ENCODE data around the gene STEAP3. TPM values are rescaled to one million over a fixed set of nuclear protein-coding genes. Genes with fewer than 3 reads are reported as not detected.

The STEAP3 gene
- total and polyA plus RNA-seq, 2 donors (not counting 3 experiments of a cell fraction or from before 2014, with no cell fraction given): 8.6 to 17.4 TPM

DNA sequence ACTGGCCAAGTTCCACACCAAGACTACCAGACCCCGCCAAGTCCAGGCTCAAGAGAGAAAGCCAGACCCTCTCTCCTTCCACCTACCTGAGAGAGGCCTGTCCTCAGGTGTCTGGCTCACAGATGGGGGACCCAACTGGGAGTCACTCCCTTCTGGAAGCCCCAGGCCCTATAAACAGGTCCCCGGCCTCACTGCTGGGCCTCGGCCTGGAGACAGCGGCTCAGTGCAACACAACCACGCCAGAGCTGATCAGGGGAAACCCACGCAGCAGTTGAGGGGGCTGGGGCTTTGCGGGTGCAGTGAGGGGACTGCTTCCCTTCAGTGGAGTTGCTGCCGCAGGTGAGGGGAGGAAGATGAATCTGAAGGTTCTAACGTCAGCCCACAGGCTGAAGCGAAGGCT lies 42.2 kb upstream of the STEAP3 start:
- no peak overlapping the region for H3K4me3 ChIP-seq (replicated peaks in 1 of 3; ENCODE audit: insufficient read depth in 1 of 3, low read depth in 1 of 3, low read length in 3 of 3)
- H3K4me1 ChIP-seq (ENCODE audit: control insufficient read depth, extremely low read depth, insufficient read depth, low read length): no peaks in the 10 kb centered on the region
- H4K20me1 ChIP-seq (replicated peaks; ENCODE audit: control insufficient read depth, extremely low read depth, insufficient read depth, low read length): no peaks in the 10 kb centered on the region
- H2AFZ ChIP-seq (ENCODE audit: low read depth, low read length): no peak overlapping the region
- no peaks in the 10 kb centered on the region for H3K79me2 ChIP-seq (ENCODE audit: control insufficient read depth, insufficient read depth, low read length)
- no peak overlapping the region for H3K4me2 ChIP-seq (ENCODE audit: insufficient read depth, low read length)
- CTCF ChIA-PET: no interaction called here
- POLR2A ChIA-PET: no interaction called here
- no peaks in the 10 kb centered on the region for H3K9me3 ChIP-seq (replicated peaks; ENCODE audit: control insufficient read depth, insufficient read depth, low read length)
- BruUV-seq (replicated peaks): no TSS peak
- H3K36me3 ChIP-seq (ENCODE audit: control insufficient read depth in 2 of 2, extremely low read depth in 1 of 2, insufficient read depth in 2 of 2, low read length in 2 of 2): no peaks in the 10 kb centered on the region
- H3K9me1 ChIP-seq (replicated peaks; ENCODE audit: control insufficient read depth, extremely low read depth, insufficient read depth, low read length): no peaks in the 10 kb centered on the region
- intact Hi-C loops (cut with micrococcal nuclease): no loop called here
- dilution Hi-C loops (cut with MboI; ENCODE audit: extremely low pct_ligation_motif_present, low sequenced_read_pairs): no loop called here
- TF ChIP-seq, protein P1, sequence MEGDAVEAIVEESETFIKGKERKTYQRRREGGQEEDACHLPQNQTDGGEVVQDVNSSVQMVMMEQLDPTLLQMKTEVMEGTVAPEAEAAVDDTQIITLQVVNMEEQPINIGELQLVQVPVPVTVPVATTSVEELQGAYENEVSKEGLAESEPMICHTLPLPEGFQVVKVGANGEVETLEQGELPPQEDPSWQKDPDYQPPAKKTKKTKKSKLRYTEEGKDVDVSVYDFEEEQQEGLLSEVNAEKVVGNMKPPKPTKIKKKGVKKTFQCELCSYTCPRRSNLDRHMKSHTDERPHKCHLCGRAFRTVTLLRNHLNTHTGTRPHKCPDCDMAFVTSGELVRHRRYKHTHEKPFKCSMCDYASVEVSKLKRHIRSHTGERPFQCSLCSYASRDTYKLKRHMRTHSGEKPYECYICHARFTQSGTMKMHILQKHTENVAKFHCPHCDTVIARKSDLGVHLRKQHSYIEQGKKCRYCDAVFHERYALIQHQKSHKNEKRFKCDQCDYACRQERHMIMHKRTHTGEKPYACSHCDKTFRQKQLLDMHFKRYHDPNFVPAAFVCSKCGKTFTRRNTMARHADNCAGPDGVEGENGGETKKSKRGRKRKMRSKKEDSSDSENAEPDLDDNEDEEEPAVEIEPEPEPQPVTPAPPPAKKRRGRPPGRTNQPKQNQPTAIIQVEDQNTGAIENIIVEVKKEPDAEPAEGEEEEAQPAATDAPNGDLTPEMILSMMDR (IDR thresholded peaks at IDR 0.05; ENCODE audit: extremely low read depth in 1 of 2, insufficient read depth in 1 of 2, low read depth in 1 of 2, low read length in 2 of 2): no peak
- no peak for TF ChIP-seq MYC (IDR thresholded peaks at IDR 0.05; ENCODE audit: low read depth, low read length)
- FAIRE-seq (no peak), DNase-seq (ENCODE audit: low read depth, low spot score) (no peak)
- H3K9ac ChIP-seq (replicated peaks; ENCODE audit: extremely low read depth, insufficient read depth, low read length): no peak overlapping the region
- no peaks in the 10 kb centered on the region for H3K27me3 ChIP-seq (ENCODE audit: control insufficient read depth in 2 of 2, insufficient read depth in 2 of 2, low read length in 2 of 2)
- H3K27ac ChIP-seq (ENCODE audit: insufficient read depth, low read depth, low read length): no peak overlapping the region

DNA sequence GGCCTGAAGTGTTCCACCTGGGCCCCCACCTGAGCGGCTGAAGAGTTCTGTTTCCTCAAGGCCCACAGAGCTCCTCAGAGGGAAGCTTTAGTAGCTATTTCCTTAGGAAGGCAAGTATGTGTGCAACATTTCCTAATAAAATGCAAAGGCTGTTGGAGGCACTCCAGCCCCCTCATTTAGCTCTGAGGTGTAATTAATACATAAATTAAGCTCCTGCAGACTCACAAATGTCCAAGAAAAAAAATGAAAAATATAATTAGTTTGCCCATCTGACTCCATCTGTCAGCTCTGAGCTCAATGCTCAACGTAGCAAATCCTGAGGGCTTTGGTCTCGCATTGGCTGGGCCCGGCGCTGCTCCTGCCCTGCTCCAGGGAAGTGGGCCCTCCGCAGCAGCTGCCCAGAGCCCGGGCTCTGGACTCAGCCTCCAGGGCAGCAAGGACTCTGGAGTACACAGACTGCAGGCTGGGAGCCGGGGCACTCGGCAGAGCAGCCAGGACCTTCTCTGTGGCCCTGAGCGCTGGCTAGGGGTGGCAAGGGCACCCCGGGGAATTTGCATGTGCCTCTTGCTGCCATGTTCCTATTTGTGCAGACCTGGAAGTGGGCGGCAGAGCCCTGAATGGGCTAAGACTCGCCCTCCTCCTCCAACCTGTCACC lies 41.7 kb upstream of the STEAP3 start:
- H3K4me1 ChIP-seq (ENCODE audit: control insufficient read depth, extremely low read depth, insufficient read depth, low read length): no peaks in the 10 kb centered on the region
- dilution Hi-C loops (cut with MboI; ENCODE audit: extremely low pct_ligation_motif_present, low sequenced_read_pairs) (no loop called here), intact Hi-C loops (cut with micrococcal nuclease) (no loop called here)
- no peaks in the 10 kb centered on the region for H3K27me3 ChIP-seq (ENCODE audit: control insufficient read depth in 2 of 2, insufficient read depth in 2 of 2, low read length in 2 of 2)
- no peaks in the 10 kb centered on the region for H3K36me3 ChIP-seq (ENCODE audit: control insufficient read depth in 2 of 2, extremely low read depth in 1 of 2, insufficient read depth in 2 of 2, low read length in 2 of 2)
- no peaks in the 10 kb centered on the region for H3K79me2 ChIP-seq (ENCODE audit: control insufficient read depth, insufficient read depth, low read length)
- no peak overlapping the region for H2AFZ ChIP-seq (ENCODE audit: low read depth, low read length)
- CTCF ChIA-PET: no interaction called here
- BruUV-seq (replicated peaks): no TSS peak
- no peak for TF ChIP-seq MYC (IDR thresholded peaks at IDR 0.05; ENCODE audit: low read depth, low read length)
- no peaks in the 10 kb centered on the region for H3K9me3 ChIP-seq (replicated peaks; ENCODE audit: control insufficient read depth, insufficient read depth, low read length)
- H3K9ac ChIP-seq (replicated peaks; ENCODE audit: extremely low read depth, insufficient read depth, low read length): no peak overlapping the region
- no peaks in the 10 kb centered on the region for H4K20me1 ChIP-seq (replicated peaks; ENCODE audit: control insufficient read depth, extremely low read depth, insufficient read depth, low read length)
- POLR2A ChIA-PET: no interaction called here
- DNase-seq (ENCODE audit: low read depth, low spot score) (no peak), FAIRE-seq (no peak)
- H3K4me3 ChIP-seq (replicated peaks in 1 of 3; ENCODE audit: insufficient read depth in 1 of 3, low read depth in 1 of 3, low read length in 3 of 3): no peak overlapping the region
- no peaks in the 10 kb centered on the region for H3K9me1 ChIP-seq (replicated peaks; ENCODE audit: control insufficient read depth, extremely low read depth, insufficient read depth, low read length)
- no peak overlapping the region for H3K27ac ChIP-seq (ENCODE audit: insufficient read depth, low read depth, low read length)
- H3K4me2 ChIP-seq (ENCODE audit: insufficient read depth, low read length): no peak overlapping the region
